ENCODE data around the gene PMEPA1.

PMEPA1 gene

GRCh38 chr20:57600320-57601210, 109.2 kb downstream of the PMEPA1 start:
- Histone ChIP-seq H3K4me3 (ENCODE audit: low read length) (no peak overlapping the region), H3K4me2 (ENCODE audit: low read length) (no peak overlapping the region), H3K4me1 (ENCODE audit: control insufficient read depth, insufficient read depth, low read length) (peaks cover 3% of the 10 kb centered on the region), H3K27me3 (ENCODE audit: control insufficient read depth, insufficient read depth, low read length) (peaks cover 19% of the 10 kb centered on the region), H3K36me3 (ENCODE audit: insufficient read depth, low read length) (no peaks in the 10 kb centered on the region), H3K9me3 (replicated peaks; ENCODE audit: low read length) (no peaks in the 10 kb centered on the region), H3K9ac (ENCODE audit: low read depth, low read length) (no peak overlapping the region)

GRCh38 chr20:57598491-57598890, 111.3 kb downstream of the PMEPA1 start:
- no peaks in the 10 kb centered on the region for H3K36me3 ChIP-seq (ENCODE audit: insufficient read depth, low read length)
- H3K4me2 ChIP-seq (ENCODE audit: low read length): no peak overlapping the region

More at GRCh38 chr20:57598491-57598890, 111.3 kb downstream of the PMEPA1 start:
- H3K4me1 ChIP-seq (ENCODE audit: control insufficient read depth, insufficient read depth, low read length): peaks cover 3% of the 10 kb centered on the region
- H3K9ac ChIP-seq (ENCODE audit: low read depth, low read length): no peak overlapping the region
- no peak overlapping the region for H3K4me3 ChIP-seq (ENCODE audit: low read length)
- peaks cover 21% of the 10 kb centered on the region for H3K27me3 ChIP-seq (ENCODE audit: control insufficient read depth, insufficient read depth, low read length)
- H3K9me3 ChIP-seq (replicated peaks; ENCODE audit: low read length): no peaks in the 10 kb centered on the region

All from skeletal muscle satellite cell (primary cell).